Stimulated activated CD8-positive, alpha-beta memory T cell treated with anti-CD3 and anti-CD28 coated beads, Interleukin-2, amount 100 ng/mL, for 1 hour (primary cell): Measurements from ENCODE around the gene DISP3.

Experiments used
- DNase-seq, 2 donors: peaks; one replicate each; pipeline ENCODE4 v3.0.0-alpha.2; 2020; ENCODE audit warnings: low read depth in 2 of 2

DISP3 gene

DNA sequence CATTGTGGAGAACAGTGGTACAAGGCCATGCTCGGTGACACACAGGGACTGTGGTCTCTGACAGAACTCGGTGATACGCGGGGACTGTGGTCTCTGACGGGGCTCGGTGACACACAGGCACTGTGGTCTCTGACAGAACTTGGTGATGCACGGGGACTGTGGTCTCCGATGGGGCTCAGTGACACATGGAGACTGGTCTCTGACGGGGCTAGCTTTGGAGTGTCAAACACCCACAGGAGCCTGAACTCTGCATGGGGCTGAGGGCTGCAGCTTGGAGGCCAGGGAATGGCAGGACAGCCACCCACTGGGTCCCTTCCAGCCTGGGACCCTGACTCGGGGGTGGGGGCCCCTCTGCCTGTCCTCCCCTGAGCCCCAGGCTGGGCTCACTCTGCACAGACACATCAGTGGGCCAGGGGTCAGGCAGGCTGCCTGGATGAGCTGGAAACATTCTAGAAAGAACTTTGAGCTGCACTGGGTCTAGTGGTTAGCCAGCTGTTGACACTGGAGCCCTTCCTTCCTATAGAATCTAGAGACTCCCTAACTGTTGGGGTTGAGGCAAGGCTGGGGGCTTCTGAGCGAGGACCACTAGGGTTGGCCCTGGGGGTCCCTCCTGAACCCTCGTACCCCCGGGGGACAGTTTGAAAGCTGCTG lies 49.8 kb downstream of the DISP3 start:
- no peak for DNase-seq

DNA sequence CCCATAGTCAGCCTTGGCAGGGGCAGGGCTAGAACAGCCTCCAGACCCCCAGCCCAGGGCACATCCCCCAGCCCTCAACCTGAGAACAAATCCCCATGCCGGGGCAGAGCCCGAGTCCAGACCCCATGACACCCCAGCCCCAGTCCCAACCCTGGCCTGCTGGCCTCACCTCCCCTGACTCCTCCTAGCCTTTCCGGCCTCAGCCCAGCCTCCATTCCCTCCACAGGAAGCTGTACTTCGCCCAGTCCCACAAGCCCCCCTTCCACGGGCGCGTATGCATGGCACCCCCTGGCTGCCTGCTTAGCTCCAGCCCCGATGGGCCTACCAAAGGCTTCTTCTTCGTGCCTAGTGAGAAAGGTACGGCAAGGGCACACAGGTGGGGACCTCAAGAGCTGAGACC lies 50.4 kb downstream of the DISP3 start:
- DNase-seq: no peak

DNA sequence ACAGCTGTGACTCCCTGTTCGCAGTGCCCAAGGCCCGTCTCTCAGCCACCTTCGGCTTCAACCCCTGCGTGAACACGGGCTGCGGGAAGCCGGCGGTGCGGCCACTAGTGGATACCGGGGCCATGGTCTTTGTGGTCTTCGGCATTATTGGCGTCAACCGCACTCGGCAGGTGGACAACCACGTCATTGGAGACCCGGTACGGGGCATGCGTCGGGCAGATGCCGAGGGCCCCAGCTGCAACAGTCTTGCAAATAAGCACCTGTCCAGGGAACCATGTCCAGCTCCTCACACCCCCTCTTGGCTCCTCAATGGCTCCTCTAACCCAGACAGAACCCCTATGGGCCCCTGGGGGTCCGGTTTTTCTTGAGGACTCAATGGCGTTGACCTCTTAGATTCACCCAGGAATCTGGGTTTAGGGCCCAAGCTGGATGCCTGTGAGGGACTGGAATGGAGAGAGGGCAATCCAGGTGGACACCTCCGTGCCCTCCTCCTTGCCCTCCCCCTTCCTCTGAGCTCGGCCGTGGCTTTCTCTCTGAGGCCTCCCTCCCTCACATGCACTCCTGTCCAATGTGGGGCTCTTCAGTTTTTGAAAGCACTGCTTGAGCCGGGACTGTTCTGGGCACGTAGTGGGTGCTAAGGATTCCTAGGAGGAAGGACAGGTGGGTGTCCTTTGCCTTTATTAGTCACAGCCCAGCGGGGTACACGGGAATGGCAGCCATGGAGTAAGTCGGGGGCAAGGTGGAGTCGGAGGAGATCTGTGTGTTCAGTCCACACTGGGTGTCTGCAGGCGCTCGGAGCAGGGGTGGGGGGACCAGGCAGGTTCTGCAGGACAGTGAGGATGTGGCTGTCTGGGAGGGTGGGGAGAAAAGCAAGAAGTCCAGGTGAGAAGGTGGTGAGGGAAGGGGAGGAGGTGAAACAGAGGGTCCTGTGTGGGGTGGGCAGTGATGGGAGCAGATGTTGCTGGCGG lies 51.1 kb downstream of the DISP3 start:
- no peak for DNase-seq

DNA sequence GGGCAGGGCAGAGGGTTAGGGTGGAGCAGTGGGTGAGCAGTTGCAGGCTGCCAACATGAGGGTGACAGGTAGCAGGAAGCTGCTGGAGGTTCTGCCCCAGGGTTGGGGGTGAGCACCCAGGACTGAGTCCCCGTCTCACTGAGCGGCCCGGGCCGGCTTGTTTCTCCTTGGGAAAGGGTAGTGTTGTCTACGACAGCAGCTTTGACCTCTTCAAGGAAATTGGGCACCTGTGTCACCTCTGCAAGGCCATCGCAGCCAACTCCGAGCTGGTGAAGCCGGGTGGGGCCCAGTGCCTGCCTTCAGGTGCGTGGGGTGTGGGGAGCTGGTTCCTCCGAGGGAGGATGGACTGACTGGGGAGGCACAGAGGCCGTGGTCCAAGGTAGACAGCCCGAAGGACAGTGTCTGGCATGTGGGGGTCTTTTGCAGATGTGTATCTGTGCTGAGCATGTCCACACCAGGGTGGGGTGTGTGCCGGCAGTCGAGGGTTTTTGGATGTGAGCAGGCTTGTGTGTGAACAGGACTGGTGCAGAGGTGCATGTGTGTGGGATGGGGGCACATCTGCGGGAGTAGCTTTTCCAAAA lies 51.9 kb downstream of the DISP3 start:
- no peak for DNase-seq

DNA sequence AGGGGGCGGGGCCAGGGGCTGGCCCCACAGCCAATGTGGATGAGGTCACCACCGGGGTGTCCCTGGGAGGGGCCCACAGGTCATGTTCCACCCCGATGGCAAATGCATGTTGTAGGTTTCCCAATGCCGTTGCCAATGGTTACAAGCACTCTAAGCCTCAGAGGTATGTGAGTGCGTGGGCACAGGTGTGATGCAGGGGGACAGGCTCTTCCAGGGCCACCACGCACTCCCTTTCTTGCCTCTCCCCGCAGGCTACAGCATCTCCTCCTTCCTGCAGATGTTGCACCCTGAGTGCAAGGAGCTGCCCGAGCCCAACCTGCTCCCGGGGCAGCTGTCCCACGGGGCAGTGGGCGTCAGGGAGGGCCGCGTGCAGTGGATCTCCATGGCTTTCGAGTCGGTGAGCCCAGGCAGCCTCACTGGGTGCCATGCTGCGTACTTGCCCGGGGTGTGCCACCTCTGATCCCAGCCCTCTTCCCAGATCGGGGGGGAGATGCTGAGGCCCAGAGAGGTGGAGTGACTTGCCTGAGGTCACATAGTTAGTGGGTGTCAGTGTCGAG lies 52.4 kb downstream of the DISP3 start:
- no peak for DNase-seq

DNA sequence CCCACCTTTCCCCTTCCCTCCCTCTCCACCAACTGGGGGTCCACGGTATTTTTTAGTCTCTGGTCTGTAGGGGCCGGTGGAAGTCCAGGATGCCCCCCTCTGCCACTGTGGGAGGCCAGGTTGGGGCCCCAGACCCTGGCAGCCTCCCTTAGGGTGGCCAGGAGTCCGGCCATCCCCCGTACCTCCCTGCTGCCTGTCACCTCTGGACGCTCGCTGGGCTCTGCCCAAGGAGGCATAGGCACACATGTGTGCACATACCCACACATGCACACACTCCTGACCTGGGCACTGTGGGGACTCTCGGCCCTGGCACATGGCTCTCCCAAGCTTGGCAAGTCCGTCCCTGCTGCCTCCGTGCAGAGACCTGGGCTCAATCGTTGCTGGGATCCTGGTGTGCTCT lies 53.0 kb downstream of the DISP3 start:
- DNase-seq: no peak

DNA sequence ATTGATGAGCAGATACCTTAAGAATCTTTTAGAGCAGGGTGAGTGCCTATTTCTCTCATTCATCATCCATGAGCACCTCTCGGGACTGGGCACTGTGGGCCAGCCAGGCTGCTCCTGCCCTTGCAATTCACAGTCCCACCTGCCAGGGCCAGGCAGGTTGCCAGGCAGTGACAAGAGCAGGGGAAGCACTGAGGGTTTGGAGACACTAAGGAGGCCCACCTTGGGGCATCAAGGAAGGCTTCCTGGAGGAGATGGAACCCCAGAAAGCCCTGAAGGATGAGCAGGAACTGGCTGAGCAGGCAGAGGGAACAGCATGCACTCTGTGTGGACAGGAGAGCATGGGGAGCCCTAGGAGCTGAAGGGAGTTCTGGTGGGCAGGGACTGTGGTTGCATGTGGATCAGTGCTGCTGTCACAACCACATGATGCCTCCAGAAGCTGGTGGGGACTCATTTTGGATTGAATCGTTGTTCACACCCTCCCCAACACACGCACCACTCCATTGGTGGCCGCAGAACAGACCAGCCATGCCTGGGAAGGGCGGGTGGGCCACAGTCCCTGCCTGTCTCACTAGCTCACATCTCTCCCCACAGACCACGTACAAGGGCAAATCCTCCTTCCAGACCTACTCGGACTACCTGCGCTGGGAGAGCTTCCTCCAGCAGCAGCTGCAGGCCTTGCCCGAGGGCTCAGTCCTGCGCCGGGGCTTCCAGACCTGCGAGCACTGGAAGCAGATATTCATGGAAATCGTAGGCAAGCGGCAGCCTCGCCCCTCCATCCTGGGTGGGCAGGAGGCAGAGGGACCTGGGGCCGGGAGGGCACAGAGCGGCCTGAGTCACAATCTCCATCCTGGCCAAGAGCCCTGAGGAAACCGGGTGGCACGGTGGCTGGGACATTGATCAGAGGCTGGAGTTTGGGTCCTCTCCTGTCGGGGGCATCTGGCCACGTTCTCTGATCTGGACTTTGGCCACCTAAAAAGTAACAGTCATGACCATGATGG lies 55.1 kb downstream of the DISP3 start:
- DNase-seq: no peak

DNA sequence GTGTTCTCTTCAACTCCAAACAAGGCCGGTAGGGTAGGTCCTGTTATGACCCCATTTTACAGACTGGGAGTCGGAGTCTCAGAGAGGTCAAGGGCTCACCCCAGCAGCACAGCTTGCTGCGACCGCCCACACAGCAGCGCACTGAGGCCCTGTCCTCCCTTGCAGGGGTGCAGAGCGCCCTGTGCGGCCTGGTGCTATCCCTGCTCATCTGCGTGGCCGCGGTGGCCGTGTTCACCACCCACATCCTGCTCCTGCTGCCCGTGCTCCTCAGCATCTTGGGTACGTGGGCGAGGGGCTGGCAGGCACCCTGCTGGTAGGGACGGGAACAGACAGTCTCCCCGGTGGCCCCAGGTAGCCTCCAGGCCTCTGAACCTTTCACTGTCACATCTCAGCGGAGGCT lies 55.9 kb downstream of the DISP3 start:
- no peak for DNase-seq

DNA sequence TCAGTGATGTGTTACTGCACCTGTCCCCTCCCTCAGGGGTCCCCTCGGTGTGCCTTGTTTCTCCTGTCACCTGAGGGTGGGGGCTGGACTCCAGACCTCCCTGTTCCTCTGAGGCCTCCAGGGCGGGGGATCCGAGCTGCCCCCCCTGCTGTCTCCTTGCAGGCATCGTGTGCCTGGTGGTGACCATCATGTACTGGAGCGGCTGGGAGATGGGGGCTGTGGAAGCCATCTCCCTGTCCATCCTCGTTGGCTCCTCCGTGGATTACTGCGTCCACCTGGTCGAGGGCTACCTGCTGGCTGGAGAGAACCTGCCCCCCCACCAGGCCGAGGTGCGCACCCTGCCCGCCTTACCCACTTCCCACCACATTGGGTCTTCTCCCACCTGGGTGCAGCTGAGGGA lies 56.4 kb downstream of the DISP3 start:
- no peak for DNase-seq

DNA sequence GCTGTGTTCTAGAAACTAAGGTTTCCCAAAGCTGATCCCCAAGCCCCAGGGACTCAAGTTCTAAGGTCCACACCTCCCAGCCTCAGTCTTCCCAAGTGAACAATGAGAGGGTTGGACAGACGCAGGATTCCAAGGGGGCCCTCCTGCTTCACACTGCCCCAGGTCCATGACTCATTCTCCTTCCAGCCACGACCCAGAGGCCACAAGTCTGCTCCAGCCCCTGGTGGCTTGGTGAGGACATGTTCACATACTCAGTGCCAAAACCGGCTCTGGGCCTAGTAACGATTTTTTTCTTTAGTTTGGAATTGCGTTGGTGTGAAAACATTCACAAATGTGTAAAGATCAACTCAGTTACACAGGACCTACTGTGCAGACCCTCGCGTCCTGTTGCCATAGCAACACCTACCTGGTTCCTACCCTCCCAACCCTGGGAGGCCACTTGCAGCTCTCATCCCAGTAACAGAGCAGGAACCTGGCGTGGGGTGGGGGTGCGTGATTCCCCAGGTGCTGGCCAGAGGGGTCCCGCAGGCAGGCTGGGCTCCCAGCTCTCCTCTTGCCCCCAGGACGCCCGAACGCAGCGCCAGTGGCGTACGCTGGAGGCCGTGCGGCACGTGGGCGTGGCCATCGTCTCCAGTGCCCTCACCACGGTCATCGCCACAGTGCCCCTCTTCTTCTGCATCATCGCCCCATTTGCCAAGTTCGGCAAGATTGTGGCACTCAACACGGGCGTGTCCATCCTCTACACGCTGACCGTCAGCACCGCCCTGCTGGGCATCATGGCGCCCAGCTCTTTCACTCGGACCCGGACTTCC lies 57.0 kb downstream of the DISP3 start:
- no peak for DNase-seq

DNA sequence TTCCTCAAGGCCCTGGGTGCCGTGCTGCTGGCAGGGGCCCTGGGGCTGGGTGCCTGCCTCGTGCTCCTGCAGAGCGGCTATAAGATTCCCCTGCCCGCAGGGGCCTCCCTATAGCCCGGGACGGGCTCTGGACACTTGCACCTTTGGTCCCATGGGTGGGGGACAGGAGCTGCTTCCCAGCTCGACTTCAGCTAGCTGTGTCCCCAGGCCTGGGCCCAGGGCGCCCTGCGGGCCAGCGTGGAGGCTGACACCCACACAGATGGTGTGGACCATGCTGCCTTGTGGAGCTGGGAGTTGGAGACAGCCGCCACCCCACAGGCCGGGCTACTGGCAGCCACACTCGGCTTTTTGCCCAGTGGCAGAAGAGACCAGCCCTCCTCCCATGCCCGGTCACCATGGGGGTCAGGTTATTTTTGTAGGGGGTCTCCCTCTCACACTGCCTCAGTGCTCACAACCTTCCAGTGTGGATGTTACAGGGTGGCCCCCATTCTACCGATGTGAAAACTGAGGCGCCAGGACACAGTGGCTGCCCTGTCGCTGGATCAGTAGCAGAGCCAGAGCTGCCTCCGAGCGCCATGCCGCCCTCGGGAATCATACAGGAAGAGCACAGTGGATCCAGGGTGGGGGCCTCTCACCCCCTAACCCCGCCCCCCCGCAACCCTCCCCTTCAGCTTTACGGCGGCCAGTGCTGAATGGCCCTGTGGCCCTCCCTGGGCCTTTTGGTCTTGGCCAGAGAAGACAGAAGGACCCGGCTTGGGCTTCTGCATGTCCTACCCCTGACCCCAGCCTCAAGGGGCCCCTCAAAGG lies 57.8 kb downstream of the DISP3 start:
- DNase-seq: no peak

DNA sequence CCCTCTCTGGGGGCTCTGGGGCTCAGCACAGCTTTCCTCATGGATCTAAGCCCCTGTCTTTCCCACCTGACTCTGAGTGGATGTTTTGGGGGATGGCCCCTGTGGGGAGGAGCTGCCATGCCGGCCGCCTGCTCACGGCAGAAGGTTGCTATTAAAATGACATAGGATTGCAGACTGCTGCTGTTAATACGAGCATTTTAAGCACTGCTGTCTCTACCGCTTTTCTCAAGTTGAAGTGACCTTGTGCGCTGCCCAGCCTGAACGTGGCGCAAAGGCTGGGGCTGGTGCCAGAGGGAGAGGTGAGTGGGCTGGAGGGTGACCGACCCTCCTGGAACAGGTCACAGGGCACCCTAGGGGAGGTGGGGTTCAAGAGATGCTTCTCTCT lies 58.4 kb downstream of the DISP3 start:
- DNase-seq: no peak

DNA sequence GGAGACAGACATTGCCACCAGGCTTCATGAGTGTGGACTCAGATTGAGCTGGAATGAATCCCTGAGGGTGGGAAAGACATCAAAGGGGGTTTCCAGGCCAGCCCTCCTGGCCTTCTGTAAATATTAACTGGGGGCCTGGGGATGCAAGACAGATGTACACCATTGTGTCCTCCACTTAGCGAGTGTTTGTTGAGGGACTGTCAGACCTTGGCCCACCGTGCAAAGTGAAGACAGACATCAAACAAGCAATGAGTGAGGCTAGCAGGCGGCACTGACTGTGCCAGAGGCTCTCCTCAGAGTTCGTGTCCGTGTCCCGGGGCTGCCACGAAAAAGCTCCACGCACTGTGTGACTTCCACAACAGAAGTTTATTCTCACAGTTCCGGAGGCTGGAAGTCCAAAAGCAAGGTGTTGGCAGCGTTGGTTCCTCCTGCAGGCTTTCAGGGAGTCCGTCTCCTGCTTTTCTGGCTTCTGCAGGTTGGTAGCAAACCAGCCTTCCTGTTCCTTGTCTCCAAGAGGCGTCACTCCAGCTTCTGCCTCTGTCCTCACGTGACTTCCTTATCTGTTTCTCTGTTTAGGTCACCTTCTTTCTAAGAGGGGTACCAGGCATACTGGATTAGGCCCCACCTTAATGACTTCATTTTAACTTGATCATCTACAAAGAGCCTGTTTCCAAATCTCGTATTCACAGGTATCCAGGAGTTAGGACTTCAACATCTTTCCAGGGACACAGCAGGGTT lies 59.1 kb downstream of the DISP3 start:
- DNase-seq: no peak

DNA sequence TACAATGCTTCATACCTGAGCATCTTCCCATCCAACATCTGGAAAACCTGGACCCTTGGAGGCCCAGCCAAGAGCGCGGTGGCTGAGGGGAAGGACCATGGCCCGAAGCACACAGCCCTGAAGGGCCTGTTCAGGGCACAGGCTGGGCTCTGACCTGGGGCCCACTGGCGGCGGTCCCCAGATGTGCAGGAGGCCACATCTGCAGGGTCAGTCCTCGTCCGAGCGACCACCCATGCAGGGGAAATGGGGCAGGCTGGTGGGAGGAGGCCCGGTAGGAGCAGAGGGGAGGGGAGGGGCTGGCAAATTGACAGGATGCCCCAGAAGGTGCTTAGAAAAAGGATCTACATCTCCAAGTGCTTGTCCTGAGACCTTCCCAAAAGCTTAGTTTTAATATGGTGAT lies 59.9 kb downstream of the DISP3 start:
- no peak for DNase-seq

DNA sequence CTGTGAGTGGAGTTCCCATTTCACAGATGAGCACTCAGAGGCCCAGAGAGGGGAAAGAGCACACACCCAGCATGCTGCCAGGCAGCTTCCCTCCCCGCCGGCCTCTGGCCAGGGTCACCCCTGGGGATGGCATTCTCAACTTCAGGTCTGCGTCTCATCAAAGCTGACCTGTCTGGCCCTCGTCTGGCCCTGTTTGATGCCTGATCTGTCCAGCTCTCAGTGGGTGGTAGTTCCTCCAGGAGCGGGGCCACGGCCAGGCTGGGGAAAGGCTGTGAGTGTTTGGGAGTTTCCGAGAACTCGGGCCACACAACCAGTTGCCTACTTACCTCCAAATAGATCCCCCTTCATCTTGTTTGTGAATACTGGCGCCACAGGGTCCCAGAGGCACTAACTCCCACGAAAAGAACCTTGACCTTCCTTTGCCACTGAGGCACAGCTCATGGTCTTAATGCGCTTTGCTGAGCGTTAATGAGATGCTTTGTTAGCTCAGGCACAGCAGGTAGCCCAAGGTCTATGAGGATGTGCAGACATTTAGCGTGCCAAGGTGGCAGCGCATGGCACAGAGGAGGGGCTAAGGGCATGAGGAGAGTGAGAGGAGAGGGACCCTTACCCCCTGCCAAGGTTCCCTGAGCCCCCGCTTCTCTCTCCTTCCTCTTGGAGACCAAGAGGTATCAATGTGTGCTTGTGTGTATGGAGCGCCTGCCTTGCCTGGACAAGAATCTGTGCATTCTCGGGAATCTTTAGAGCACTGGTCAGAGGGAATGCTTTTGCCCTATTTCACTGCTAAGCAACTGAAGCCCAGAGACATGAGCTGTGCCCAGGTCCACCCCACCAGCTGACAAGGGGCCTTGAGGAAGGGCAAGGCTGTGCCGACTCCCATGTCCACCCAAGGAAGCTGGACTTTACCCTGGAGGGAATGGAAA lies 61.2 kb downstream of the DISP3 start:
- DNase-seq: no peak

DNA sequence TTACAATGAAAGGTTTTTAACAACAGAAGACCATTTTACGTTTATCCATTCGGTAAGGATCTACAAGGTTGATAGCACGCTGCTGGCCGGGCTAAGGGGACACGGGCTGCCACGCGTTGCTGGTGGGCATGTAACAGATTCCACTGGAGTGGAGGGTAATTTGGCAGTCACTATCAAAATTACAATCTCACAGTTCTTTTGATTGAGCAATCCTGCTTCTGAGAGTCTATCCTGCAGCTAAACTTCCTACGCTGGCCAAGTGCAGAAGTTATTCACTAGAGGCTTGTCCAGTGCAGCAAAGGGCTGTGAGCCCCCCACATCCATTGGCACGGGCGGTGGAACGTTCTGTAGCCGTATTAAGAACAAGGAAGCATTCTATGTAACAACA lies 61.8 kb downstream of the DISP3 start:
- DNase-seq: no peak

DNA sequence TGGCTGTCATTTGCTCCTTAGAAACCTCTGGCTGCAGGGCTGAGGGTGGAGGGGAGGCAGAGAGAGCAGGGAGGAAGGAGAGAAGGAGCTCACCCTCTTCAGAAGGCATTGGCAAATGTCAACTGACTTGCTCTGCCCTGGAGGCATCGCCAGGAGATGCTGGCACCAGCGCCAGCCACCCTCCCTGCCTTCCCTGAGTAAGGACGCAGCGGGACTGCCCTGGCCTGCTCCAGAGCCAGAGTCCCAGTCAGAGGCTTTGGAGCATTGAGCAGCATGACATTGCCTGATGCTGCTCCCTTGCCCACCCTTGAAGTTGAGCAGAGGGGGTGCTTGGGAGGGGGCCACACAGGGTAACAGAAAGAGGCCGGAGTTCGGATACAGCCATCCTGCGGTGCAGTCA lies 62.3 kb downstream of the DISP3 start:
- no peak for DNase-seq

DNA sequence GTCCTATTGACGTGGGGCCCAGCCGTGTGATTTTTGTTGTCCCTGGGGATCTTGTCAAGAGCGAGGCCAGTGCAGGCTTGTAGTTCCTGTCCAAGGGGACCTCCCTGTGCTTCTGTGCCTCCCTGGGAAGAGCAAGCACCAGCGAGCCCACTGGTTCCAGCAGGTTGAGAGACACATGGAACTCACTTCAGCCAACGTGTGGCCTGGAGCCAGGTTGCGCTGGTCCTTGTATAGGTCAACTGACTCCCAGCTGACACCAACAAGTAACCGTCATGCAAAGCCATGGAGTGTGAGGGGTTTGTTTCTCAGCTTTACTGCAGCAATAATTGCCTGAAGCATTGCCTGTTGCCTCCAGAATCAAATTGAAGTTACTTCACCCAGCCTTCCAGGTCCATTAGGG lies 63.0 kb downstream of the DISP3 start:
- no peak for DNase-seq
